Esophagus muscularis mucosa (tissue), 4 donors: ENCODE data around the gene AP2B1. TPM values are rescaled to one million over a fixed set of nuclear protein-coding genes. Genes with fewer than 3 reads are reported as not detected.
A peak's percentile ranks its signal among the peaks of the same experiment; 100 is the strongest.
"Not testable (repeated sequence)": the region's sequence is repeated elsewhere in the genome, so short reads cannot be mapped to it uniquely, and the experiment has no call there.

ENCODE experiments used
- DNase-seq: peaks from one replicate; pipeline ENCODE4 v3.0.0-alpha.2; 2017; ENCODE audit errors: extremely low spot score
- H3K27ac ChIP-seq, 4 donors: fragments of 200-600 bp; sonication (generic); replicated peaks in 1 of 4; 1 replicate in 3 of 4; 2 replicates in 1 of 4; pipeline ENCODE4 v1.5.1; 2016 to 2019; ENCODE audit warnings: mild to moderate bottlenecking in 1 of 4
- H3K27me3 ChIP-seq, 4 donors: fragments of 200-600 bp; sonication (generic); one replicate each; pipeline versions ENCODE4 v1.5.1 to v1.6.0; 2016 to 2019
- H3K36me3 ChIP-seq, 4 donors: fragments of 200-600 bp; sonication (generic); one replicate each; pipeline ENCODE4 v1.5.1; 2016 to 2019
- H3K4me1 ChIP-seq, 4 donors: fragments of 200-600 bp; sonication (generic); one replicate each; pipeline ENCODE4 v1.5.1; 2016 to 2019
- H3K4me3 ChIP-seq, 4 donors: fragments of 200-600 bp; sonication (generic); 1 replicate in 2 of 4; 2 replicates in 2 of 4; pipeline ENCODE4 v1.5.1; 2016 to 2019; ENCODE audit warnings: mild to moderate bottlenecking in 4 of 4, moderate library complexity in 1 of 4
- H3K9me3 ChIP-seq, 4 donors: fragments of 200-600 bp; sonication (generic); 1 replicate in 3 of 4; 2 replicates in 1 of 4; pipeline ENCODE4 v1.5.1; 2016 to 2019
- EP300 ChIP-seq: sonication (generic); formaldehyde crosslinking; IDR thresholded peaks from one replicate; pipeline ENCODE4 v1.6.1; 2017; ENCODE audit warnings: antibody characterized with exemption
- POLR2A ChIP-seq: fragments of 450-650 bp; IDR thresholded peaks from one replicate; pipeline ENCODE4 v1.6.1; 2017; ENCODE audit warnings: antibody characterized with exemption, moderate library complexity, mild to moderate bottlenecking, low read depth
- POLR2AphosphoS5 ChIP-seq, 2 donors: sonication (generic); formaldehyde crosslinking; IDR thresholded peaks; one replicate each; pipeline ENCODE4 v1.6.1; 2017; ENCODE audit warnings: antibody characterized with exemption in 2 of 2
- WGBS: methylation state at CpG from one replicate; pipeline ENCODE4 v1.1.5; 2018; 5-methylcytosine and 5-hydroxymethylcytosine counted together
- intact Hi-C: fragments of 100-400 bp; cut with DNase I; formaldehyde crosslinking; loops from one replicate; pipeline ENCODE4 v1.15.1; 2023
- total RNA-seq, 4 donors: library from RNA; depleted of rRNA; stranded (reverse); fragments of >200 nt; gene quantifications; one replicate each; pipeline versions ENCODE4 v1.1.0 to v1.2.1, GENCODE V29; 2016
- TF ChIP-seq, protein P1 (sequence below), 3 experiments: fragments of 200-600 bp in 2 of 3; fragments of 450-650 bp in 1 of 3; sonication (generic) in 2 of 3; IDR thresholded peaks; one replicate each; pipeline ENCODE4 v1.5.1; 2017 to 2019; ENCODE audit warnings: antibody characterized with exemption in 3 of 3, mild to moderate bottlenecking in 2 of 3, moderate library complexity in 1 of 3

Gene AP2B1
- total RNA-seq, 4 donors from 2014 or later = 108 to 276 (median 155) TPM

DNA sequence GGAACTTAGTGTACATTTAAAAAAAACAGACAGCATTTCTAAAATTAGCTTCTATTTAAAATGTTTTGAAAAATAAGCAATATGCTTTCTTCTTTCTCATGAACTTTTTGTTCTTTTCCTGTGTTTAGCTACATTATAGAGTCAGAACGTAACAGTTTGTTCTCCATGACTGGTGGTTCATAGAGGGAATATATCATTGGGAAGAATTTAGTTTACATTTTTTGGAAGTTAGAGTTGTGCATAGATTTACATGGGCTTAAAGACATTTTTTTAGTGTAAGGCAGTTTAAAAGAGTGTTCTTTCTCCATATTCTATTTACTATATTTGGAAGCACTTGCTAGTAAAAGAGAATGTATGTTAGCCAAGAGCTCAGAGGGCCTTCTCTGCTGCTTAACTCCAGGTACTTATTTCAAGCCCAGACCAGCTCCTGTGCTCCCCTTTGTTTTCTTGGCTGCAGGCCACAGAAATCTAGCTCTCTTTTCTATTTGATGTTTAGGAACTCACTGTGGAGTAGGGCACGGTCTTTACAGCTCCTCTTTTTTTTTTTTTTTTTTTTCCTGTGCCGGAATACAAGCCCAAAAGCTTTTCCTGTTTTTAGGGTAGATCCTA, 20.2 kb downstream of the AP2B1 start:
- Histone ChIP-seq H3K36me3 (peaks cover 32 to 98% (median 80%) of the 10 kb centered on the region in 4 donors), H3K27me3 (no peaks in the 10 kb centered on the region), H3K4me1 (peaks cover 0 to 60% (median 46%) of the 10 kb centered on the region in 4 donors), H3K4me3 (peak overlapping the region; percentile 15 to 51 (median 23)), H3K9me3 (no peaks in the 10 kb centered on the region), H3K27ac (peak overlapping the region; percentile 60 to 71 (median 64))
- TF ChIP-seq, protein P1, sequence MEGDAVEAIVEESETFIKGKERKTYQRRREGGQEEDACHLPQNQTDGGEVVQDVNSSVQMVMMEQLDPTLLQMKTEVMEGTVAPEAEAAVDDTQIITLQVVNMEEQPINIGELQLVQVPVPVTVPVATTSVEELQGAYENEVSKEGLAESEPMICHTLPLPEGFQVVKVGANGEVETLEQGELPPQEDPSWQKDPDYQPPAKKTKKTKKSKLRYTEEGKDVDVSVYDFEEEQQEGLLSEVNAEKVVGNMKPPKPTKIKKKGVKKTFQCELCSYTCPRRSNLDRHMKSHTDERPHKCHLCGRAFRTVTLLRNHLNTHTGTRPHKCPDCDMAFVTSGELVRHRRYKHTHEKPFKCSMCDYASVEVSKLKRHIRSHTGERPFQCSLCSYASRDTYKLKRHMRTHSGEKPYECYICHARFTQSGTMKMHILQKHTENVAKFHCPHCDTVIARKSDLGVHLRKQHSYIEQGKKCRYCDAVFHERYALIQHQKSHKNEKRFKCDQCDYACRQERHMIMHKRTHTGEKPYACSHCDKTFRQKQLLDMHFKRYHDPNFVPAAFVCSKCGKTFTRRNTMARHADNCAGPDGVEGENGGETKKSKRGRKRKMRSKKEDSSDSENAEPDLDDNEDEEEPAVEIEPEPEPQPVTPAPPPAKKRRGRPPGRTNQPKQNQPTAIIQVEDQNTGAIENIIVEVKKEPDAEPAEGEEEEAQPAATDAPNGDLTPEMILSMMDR (IDR thresholded peaks at IDR 0.05) = no peak
- TF ChIP-seq POLR2AphosphoS5 (IDR thresholded peaks at IDR 0.05) = peak in 1 of 2 donors; percentile 68
- 51% methylated on average over 3 of the region's 3 CpGs for WGBS
- intact Hi-C loops = no loop called here
- DNase-seq = no peak

DNA sequence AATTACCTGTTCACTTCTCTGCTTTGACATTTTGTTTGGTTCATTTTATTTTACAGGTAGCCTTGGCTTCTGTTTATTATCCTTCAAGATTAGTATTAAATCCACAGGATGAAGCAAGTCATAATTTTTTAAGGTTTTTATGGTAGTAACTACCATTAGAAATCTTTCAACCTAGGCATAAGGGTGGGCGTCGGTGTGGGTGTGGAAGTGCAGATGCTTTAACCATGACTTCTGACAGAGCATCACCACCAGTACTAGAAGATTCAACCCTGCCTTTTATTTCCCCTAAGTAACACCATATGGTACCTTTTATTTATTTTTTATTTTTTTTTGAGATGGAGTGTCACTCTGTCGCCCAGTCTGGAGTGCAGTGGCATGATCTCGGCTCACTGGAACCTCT, 22.7 kb downstream of the AP2B1 start:
- peaks cover 0 to 81% (median 61%) of the 10 kb centered on the region in 4 donors for H3K4me1 ChIP-seq
- intact Hi-C loops = loop anchor here (5.0 to 10.0 kb wide), 2 partner anchors 137 to 205 kb away; no protein-coding TSS in a partner anchor
- no peaks in the 10 kb centered on the region for H3K9me3 ChIP-seq
- peak overlapping the region in 1 of 4 donors; percentile 51 for H3K4me3 ChIP-seq
- H3K27ac ChIP-seq = peak overlapping the region in 2 of 4 donors; percentile 29 to 65
- TF ChIP-seq POLR2AphosphoS5 (IDR thresholded peaks at IDR 0.05) = no peak
- H3K27me3 ChIP-seq = no peaks in the 10 kb centered on the region
- DNase-seq = no peak
- H3K36me3 ChIP-seq = peaks cover 21 to 78% (median 58%) of the 10 kb centered on the region in 4 donors
- WGBS = 99% methylated on average over 4 of the region's 4 CpGs

DNA sequence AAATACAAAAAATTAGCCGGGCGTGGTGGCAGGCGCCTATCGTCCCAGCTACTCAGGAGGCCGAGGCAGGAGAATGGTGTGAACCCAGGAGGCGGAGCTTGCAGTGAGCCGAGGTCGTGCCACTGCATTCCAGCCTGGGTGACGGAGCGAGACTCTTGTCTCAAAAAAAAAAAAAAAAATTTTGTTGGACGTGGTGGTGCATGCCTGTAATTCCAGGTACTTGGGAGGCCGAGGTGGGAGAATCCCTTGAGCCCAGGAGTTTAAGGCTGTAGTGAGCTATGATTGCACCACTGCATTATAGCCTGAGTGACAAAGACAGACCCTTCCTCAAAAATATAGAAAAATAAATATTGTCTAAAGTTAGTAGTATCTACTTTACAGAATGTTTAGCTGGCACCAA, 23.6 kb downstream of the AP2B1 start:
- Histone ChIP-seq H3K36me3 (peaks cover 19 to 71% (median 51%) of the 10 kb centered on the region in 4 donors), H3K4me1 (peaks cover 0 to 85% (median 61%) of the 10 kb centered on the region in 4 donors), H3K4me3 (peak overlapping the region in 1 of 4 donors; percentile 29), H3K27ac (peak overlapping the region in 1 of 4 donors; percentile 1)
- WGBS = 80% methylated on average over 12 of the region's 12 CpGs
- not testable (repeated sequence) for H3K9me3 ChIP-seq, DNase-seq, H3K27me3 ChIP-seq
- intact Hi-C loops = loop anchor here (5.0 to 10.0 kb wide), 2 partner anchors 137 to 204 kb away; no protein-coding TSS in a partner anchor

DNA sequence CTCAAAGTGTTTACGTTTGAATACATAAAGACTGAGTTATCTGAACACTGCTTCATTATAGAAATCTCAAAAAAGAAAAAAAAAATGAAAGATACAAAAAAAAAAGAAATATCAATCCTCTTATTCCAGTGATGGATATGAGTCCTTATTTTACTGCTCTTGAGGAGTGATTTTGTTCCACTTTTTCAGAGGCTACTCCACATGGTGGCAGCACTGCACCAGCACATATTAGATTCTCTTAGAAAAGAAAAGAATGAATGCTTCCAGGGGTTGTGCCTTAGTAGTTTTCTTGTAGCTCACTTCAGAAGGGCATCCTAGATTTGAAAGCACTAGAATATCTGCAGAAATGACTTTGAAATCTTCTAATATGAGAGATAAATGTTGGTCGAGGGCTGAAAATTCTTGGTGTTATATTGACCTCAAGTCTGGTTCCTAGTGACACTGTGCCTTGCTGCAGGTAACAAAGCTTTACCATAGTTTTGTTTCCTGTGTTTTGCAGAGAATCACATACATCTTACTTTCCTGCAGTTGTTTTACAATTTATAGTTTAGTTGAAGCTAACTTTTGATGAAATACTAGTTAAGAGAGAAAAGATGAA, 25.9 kb downstream of the AP2B1 start:
- 85% methylated on average over 2 of the region's 2 CpGs for WGBS
- Histone ChIP-seq H3K4me1 (peaks cover 9 to 71% (median 53%) of the 10 kb centered on the region in 4 donors), H3K9me3 (no peaks in the 10 kb centered on the region), H3K27ac (no peak overlapping the region), H3K36me3 (peaks cover 16 to 59% (median 38%) of the 10 kb centered on the region in 4 donors), H3K4me3 (no peak overlapping the region), H3K27me3 (no peaks in the 10 kb centered on the region)
- TF ChIP-seq EP300 = no peak
- TF ChIP-seq, protein P1 (IDR thresholded peaks at IDR 0.05) = peak; percentile 36 to 58 (median 44)
- intact Hi-C loops = loop anchor here (5.0 to 10.0 kb wide), 2 partner anchors 134 to 202 kb away; no protein-coding TSS in a partner anchor
- DNase-seq = no peak

DNA sequence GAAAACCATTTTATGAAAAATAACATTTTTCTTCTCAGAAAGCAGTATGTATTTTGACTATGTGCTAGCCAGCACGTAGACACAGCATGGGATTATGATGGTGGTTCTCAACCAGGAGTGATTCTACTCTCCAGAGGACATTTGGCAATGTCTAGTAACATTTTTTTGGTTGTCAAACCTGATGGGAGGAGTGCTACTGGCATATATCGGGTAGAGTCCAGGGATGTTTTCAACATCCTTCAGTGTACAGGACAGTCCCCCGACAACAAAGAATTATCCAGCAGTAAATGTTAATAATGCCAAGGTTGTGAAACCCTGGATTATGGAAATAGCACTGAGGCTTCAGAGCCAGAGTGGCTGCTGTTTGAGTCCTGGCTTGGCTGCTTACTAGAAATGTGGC, 27.7 kb downstream of the AP2B1 start:
- 81% methylated on average over 3 of the region's 3 CpGs for WGBS
- H3K27ac ChIP-seq = no peak overlapping the region
- H3K9me3 ChIP-seq = no peaks in the 10 kb centered on the region
- H3K27me3 ChIP-seq = no peaks in the 10 kb centered on the region
- intact Hi-C loops = loop anchor here (5.0 to 10.0 kb wide), 2 partner anchors 132 to 200 kb away; no protein-coding TSS in a partner anchor
- H3K36me3 ChIP-seq = peaks cover 6 to 50% (median 21%) of the 10 kb centered on the region in 4 donors
- no peak for DNase-seq
- H3K4me1 ChIP-seq = peaks cover 15 to 59% (median 41%) of the 10 kb centered on the region in 4 donors
- TF ChIP-seq, protein P1 (IDR thresholded peaks at IDR 0.05) = no peak
- TF ChIP-seq POLR2AphosphoS5 (IDR thresholded peaks at IDR 0.05) (no peak), EP300 (no peak), POLR2A (no peak)
- H3K4me3 ChIP-seq = no peak overlapping the region
